Tongue (tissue), 2 donors: Measurements from ENCODE around the gene C22orf42. TPM values are rescaled to one million over a fixed set of nuclear protein-coding genes. Genes with fewer than 3 reads are reported as not detected.
A peak's percentile ranks its signal among the peaks of the same experiment; 100 is the strongest.
"Not testable (repeated sequence)": the region's sequence is repeated elsewhere in the genome, so short reads cannot be mapped to it uniquely, and the experiment has no call there.

Experiments used
- DNase-seq: peaks from one replicate; pipeline ENCODE4 v3.0.0-alpha.2; 2015
- total RNA-seq: library from RNA; depleted of rRNA; stranded (reverse); fragments of >200 nt; gene quantifications from one replicate; pipeline ENCODE4 v1.2.3, GENCODE V29; 2014

C22orf42 gene
- total RNA-seq, 1 donor from 2014 or later = not detected

DNA sequence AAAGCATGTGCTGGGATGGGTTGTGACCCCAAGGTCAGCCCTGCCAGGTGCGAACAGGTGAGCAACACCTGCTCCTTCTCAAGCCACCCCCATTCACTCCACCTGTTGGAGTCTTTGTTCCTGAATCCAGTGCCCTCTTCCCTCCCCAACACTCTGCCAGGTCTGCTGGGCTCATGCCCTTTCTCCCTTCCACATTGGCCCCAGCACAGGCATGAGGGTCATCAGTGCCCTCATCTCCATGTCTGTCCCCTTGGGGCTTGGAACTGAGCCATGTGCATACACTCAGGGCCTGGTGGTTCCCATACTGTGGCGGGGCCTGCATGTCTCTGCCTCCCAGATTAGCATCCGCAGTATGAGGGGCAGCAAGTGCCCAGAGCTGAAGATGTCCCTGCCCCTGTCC lies 26.7 kb upstream of the C22orf42 start:
- DNase-seq = no peak

DNA sequence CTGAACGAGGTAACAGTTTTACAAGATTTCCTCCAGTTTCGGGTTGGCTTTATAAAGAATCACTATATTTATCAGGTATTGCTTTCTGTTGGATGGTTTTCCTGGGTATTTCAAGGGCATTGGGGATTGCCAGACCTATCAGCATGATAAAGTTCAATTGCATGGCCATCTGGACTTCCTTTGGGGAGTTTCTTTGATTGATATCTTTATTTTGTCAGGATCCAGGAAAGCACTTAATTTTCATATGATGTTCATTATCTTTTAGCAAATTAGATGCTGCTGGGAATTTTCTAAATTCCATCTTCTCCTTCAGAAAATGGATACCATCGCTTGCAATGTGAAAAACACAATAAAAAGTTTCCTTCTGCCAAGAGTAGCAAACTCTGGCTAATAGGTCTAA lies 24.5 kb upstream of the C22orf42 start:
- DNase-seq = no peak

DNA sequence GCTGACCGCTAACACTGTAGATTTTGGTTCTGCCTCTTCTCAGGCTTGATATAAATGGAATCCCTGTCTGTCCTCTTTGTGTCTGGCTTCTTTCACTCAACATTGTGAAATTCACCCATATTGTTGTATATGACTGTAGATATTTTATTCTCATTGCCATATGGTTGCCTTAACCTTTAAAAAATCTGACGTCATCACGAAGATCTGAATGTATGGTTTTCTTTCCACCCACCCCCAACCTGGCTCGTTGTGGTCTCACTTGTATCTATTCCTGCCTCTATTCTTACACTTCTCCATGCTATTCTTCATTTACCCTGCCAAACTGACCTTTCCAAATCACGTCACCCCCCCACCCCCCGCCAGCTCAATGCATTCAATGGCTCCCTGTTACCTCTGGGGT lies 21.9 kb upstream of the C22orf42 start:
- DNase-seq = no peak

DNA sequence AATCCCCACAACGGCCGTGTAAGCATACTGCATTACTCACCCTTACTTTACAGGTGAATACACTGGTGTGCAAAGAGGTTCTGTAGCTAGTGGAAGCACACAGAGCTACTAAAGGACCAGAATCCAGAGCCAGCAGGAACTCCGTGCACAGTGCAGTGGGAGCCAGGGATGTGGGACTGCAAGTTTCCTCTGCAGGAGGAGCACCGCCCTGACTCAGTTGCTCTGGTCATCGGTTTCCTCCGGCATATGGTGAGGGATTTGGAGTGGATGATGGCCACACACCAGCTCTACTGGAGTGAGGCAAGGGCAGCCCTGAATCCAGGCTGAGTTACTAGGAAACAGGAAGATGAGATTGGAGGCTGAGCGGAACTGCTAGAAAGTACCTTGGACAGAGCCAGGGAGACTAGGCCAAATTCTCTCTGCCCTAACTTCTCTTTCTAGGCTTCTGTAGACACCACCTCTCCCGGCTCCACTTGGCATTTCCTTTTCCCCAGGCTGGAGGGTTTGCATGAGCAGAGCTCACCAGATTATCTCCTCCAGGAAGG lies 18.2 kb upstream of the C22orf42 start:
- no peak for DNase-seq

GRCh38 chr22:32175683-32176644 lies 16.9 kb upstream of the C22orf42 start:
- no peak for DNase-seq

- DNase-seq = no peak
Measured at GRCh38 chr22:32175115-32175514, 16.0 kb upstream of the C22orf42 start.

GRCh38 chr22:32165681-32166080 lies 6.6 kb upstream of the C22orf42 start:
- DNase-seq = no peak

DNA sequence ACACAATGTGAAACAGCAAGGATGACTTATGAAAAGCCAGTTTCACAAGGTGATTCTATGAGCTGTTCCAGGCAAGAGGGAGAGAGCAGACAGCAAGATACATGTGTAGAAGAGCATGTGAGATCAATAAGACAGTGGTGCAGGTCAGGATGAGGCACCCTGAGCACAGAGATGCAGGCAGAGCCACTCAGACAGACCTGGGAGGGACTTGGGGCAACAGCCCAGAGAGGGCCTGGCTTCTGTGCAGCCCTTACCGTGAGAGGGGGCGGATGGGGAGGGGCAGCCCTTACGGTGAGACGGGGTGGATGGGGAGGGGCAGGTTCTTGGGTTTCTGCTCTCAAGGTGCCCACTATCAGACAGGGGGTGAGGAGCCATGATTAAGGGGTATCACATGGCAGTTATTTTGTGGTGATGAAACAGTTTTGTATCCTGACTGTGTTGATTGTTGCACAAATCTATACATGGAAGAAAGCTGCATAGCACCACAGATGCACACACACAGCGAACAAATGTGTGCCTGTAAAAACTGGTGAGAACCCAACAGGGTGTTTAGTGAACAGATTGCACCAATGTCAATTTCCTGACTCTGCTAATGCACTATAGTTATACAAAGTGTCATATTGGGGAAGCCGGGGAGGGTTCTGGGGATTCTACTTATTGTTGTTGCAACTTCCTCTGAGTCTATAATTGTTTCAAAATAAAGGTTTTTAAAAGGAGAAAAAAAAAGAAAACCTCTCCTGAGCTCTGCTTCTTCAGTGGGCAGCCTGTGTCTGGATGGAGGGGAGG lies 5.2 kb upstream of the C22orf42 start:
- no peak for DNase-seq

DNA sequence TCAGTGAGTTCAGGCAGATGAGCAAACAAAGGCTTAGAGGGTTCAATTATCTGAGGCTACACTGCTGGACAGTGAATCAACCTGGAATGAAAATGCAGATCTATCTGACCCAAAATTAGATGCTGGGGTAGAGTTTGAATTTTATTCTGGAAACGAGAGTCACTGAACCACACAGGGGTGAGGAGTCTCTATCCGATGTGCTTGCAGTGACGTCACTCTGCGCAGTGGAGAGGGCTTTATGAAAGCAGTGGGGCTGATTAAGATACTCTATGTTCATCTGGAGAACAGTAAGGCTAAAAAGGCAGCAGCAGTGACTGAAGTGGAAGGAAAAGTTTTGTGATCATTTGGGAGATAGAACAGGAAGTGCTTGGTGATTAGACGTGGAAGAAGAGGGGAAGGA lies 1.3 kb upstream of the C22orf42 start:
- DNase-seq = not testable (repeated sequence)

DNA sequence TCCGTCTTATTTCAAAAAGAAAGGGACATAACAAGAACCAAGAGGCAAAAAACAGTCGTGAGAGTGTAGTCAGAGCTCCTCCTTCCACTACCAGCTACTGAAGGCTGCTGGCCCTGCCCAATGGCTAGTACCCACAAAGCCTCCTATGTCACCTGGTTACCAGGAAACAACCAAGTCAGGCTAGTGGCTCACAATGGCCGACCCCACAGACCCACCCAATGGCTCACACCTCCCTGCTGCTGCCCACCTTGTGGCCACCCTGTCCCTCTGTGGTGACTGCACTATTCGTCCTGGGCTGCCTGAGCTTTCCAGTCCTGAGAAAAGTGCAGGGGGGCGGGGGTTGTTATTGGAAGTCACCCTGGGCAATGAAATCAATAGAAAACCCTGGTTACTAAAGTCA lies 1.5 kb downstream of the C22orf42 start:
- not testable (repeated sequence) for DNase-seq

DNA sequence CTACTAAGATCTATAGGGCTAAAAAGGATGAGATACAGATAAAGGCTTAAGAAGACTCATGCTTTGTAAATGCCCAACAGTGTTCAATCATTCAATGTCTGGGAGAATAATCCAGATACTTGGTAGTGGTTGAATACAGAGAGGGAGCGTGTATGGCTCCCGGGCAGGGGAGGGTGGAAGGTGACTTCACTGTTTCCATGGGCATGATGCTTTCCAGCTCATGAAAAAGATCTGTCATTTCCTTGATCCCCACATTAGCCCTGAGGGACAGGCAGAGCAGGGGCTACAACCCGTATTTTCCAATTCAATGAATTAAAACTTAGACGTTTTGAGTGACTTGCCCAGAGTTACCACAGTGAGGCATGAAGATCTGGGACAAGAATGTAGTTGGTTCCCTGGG lies 4.4 kb downstream of the C22orf42 start:
- DNase-seq = not testable (repeated sequence)

DNA sequence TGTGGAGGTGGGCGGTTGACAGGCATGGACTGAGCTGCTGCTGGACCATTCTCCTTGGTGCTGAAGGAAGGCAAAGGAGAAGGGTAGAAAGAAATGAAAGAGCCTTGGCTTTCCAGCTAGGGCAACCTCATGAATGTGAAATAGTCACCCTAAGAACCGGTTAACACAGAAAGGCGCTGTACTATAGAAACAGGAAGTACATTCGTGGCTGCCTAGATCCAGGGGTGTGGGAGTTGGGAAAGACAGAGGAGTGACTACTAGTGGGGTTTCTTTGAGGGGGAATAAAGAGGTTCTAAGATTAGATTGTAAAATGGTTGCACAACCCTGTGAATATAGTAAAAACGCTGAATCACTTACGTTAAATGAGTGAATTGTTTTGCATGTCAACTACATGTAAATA lies 7.5 kb downstream of the C22orf42 start:
- not testable (repeated sequence) for DNase-seq

DNA sequence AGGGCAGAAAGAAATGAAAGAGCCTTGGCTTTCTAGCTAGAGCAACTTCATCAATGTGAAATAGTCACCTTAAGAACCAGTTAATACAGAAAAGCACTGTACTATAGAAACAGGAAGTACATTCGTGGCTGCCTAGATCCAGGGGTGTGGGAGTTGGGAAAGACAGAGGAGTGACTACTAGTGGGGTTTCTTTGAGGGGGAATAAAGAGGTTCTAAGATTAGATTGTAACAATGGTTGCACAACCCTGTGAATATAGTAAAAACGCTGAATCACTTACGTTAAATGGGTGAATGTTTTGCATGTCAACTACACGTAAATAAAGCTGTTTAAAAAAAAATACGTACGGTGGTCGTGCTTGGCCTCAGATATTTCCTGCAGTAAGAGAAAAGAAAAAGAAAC lies 8.5 kb downstream of the C22orf42 start:
- not testable (repeated sequence) for DNase-seq

DNA sequence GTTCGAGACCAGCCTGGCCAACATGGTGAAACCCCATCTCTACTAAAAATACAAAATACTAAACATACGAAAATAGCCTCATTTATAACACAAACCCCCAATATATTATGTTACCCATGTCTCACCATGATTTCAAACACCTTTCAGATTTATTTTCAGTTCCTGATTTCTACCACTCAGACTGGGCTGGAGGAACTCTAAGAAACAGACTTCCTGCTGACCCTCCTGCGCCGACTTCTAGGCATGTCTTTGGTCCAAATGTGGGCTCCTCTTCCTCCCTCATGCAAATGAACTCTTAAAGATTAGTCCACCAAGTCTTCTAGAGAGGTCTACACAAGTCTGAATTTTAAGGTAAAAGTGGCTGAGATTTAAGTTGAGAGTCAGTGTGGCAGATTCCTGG lies 10.7 kb downstream of the C22orf42 start:
- not testable (repeated sequence) for DNase-seq

DNA sequence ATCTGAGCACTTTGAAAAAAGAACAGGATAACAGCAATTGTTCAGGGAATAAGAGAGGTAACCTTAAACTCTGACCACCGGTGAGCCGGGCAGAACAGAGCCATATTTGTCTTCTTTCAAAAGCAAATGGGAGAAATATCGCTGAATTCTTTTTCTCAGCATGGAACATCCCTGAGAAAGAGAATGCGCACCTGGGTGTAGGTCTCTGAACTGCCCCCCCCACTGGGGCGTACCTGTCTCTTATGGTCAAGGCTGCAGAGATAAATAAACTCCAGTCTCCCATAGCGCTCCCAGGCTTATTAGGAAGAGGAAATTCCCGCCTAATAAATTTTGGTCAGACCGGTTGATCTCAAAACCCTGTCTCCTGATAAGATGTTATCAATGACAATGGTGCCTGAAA lies 12.0 kb downstream of the C22orf42 start:
- DNase-seq = not testable (repeated sequence)

- DNase-seq = peak; percentile 3
Measured at GRCh38 chr22:32144496-32145274, 14.4 kb downstream of the C22orf42 start.

GRCh38 chr22:32142600-32142999 lies 16.5 kb downstream of the C22orf42 start:
- DNase-seq = no peak

- not testable (repeated sequence) for DNase-seq
Measured at GRCh38 chr22:32140688-32141087, 18.4 kb downstream of the C22orf42 start.

- not testable (repeated sequence) for DNase-seq
Measured at GRCh38 chr22:32138576-32138975, 20.5 kb downstream of the C22orf42 start.

DNA sequence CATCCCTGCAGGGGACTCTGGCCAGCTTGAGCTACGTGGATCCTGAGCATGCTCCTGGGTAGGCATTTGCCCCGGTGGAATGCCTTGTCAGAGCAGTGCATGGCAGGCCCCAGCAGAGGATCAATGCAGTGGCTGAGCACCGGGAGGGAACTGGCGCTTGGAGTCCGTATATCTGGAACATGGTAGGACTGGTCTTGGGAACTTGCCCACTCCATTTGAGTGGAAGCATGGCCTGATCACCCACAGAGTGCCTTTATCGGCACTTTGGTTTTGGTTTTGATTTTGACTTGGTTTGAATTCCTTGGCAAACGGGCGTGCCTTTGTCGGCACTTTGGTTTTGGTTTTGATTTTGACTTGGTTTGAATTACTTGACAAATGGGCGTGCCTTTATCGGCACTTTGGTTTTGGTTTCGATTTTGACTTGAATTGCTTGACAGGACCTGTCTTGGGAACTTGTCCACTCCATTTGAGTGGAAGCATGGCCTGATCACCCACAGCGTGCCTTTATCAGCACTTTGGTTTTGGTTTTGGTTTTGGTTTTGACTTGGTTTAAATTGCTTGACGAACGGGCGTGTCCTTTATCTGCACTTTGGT lies 21.3 kb downstream of the C22orf42 start:
- not testable (repeated sequence) for DNase-seq

DNA sequence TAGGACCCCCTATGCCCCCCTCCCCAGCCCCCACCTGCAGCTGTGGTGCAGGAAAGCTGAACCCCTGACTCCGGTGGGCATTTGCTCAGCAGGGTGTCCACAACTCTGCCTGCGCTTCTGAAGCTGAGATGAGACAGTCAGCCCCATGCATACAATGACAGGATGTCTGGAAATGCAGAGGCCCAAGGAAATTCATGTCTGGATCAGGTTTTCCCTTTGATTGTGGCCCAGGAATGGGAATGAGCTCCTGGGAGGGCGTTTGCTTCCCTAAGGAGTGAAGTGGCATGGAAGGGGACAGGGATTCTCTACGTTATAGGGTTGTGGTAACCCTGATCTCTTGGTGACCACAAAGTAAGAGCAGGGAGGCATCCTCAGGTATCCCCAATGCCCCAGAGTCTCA lies 22.2 kb downstream of the C22orf42 start:
- not testable (repeated sequence) for DNase-seq

DNA sequence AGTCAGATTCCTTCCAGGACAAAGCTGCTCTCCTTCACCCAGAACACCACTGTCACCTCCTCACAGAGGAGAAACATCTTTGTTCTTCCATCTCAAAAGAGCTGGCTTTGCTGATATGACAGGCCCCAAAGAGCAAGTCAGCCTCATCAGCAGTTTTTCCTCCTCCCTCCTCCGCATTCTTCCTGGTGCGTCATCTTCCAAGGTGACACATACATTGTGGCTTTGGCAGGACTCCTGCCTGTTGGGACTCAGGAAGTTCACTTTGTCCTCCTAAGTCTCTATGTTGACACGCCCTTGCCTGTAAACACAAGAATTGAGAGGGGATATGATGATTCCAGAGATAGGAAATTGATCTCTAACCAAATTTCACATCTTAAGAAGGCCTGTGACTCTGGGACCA lies 23.1 kb downstream of the C22orf42 start:
- DNase-seq = not testable (repeated sequence)
